Measurements from ENCODE around the gene UBE2J1.

GRCh38 chr6:89321131-89321970, 31.2 kb downstream of the UBE2J1 start:
- TF ChIP-seq POLR2AphosphoS5 (IDR thresholded peaks at IDR 0.05; ENCODE audit: low read depth, low read length), result no peak
- no peak for TF ChIP-seq POLR2A (IDR thresholded peaks at IDR 0.05; ENCODE audit: low read depth, low read length)

All from GM12892 (cell line).